GM23338 (cell line): ENCODE measurements around the gene MT1F. TPM values are rescaled to one million over a fixed set of nuclear protein-coding genes. Genes with fewer than 3 reads are reported as not detected.

Experiments
- ATAC-seq: fragments of 200-7000 bp; cut with Tn5 transposase; 3 replicates; pipeline ENCODE4 v1.9.1; 2020
- DNase-seq: peaks from one replicate; pipeline ENCODE4 v3.0.0-alpha.2; 2015; ENCODE audit warnings: low spot score
- H2AFZ ChIP-seq: fragments of 200-600 bp; sonication (generic); 2 replicates; pipeline ENCODE4 v1.8.0; 2016; ENCODE audit warnings: antibody characterized with exemption, mild to moderate bottlenecking, moderate library complexity
- H3F3A ChIP-seq: fragments of 200-600 bp; sonication (generic); replicated peaks from 2 replicates; pipeline ENCODE4 v1.8.0; 2017; ENCODE audit warnings: antibody characterized with exemption, mixed run types, low read depth
- H3K27ac ChIP-seq: fragments of 200-600 bp; sonication (generic); 2 replicates; pipeline ENCODE4 v1.6.1; 2016; ENCODE audit warnings: low read depth
- H3K27me3 ChIP-seq: fragments of 200-600 bp; sonication (generic); 2 replicates; pipeline ENCODE4 v1.8.0; 2016; ENCODE audit warnings: mild to moderate bottlenecking, mixed run types, moderate library complexity; ENCODE audit not compliant: insufficient read depth
- H3K36me3 ChIP-seq: fragments of 200-600 bp; sonication (generic); 2 replicates; pipeline ENCODE4 v1.8.0; 2016; ENCODE audit warnings: mild to moderate bottlenecking; ENCODE audit not compliant: insufficient read depth
- H3K4me1 ChIP-seq: fragments of 200-600 bp; sonication (generic); 2 replicates; pipeline ENCODE4 v1.8.0; 2016; ENCODE audit warnings: mild to moderate bottlenecking, moderate library complexity; ENCODE audit not compliant: insufficient read depth
- H3K4me2 ChIP-seq: fragments of 200-600 bp; sonication (generic); 2 replicates; pipeline ENCODE4 v1.7.1; 2017; ENCODE audit warnings: mixed run types
- H3K4me3 ChIP-seq: fragments of 200-600 bp; sonication (generic); 2 replicates; pipeline ENCODE4 v1.6.1; 2016; ENCODE audit warnings: mixed run types
- H3K79me2 ChIP-seq: fragments of 200-600 bp; sonication (generic); replicated peaks from 2 replicates; pipeline ENCODE4 v1.8.0; 2017; ENCODE audit warnings: mild to moderate bottlenecking; ENCODE audit not compliant: insufficient read depth
- H3K9me2 ChIP-seq: fragments of 200-600 bp; sonication (generic); 2 replicates; pipeline ENCODE4 v1.8.0; 2017; ENCODE audit not compliant: insufficient read depth
- H4K20me1 ChIP-seq: fragments of 200-600 bp; sonication (generic); replicated peaks from 2 replicates; pipeline ENCODE4 v1.8.0; 2017; ENCODE audit warnings: mild to moderate bottlenecking; ENCODE audit not compliant: insufficient read depth
- H3K27ac Mint-ChIP-seq: 2 replicates; pipeline ENCODE4 v1.8.0; 2020; ENCODE audit warnings: inconsistent platforms, mild to moderate bottlenecking, moderate library complexity, mixed read lengths
- H3K27me3 Mint-ChIP-seq: 3 replicates; pipeline ENCODE4 v1.8.0; 2022; ENCODE audit warnings: low read depth, mild to moderate bottlenecking, moderate library complexity, mixed read lengths, inconsistent platforms; ENCODE audit not compliant: insufficient read depth, poor library complexity
- H3K36me3 Mint-ChIP-seq: 3 replicates; pipeline ENCODE4 v1.8.0; 2021; ENCODE audit warnings: low read depth, mild to moderate bottlenecking, inconsistent platforms, moderate library complexity, mixed read lengths
- H3K4me1 Mint-ChIP-seq: 3 replicates; pipeline ENCODE4 v1.8.0; 2020; ENCODE audit warnings: mild to moderate bottlenecking, inconsistent platforms, mixed read lengths
- H3K4me3 Mint-ChIP-seq: 3 replicates; pipeline ENCODE4 v1.8.0; 2021; ENCODE audit warnings: moderate library complexity, mild to moderate bottlenecking, inconsistent platforms, mixed read lengths
- H3K9me3 Mint-ChIP-seq: 3 replicates; pipeline ENCODE4 v1.8.0; 2020; ENCODE audit warnings: moderate library complexity, mild to moderate bottlenecking, inconsistent platforms, mixed read lengths
- ETS1 ChIP-seq: IDR thresholded peaks from 2 replicates; pipeline ENCODE4 v1.6.1; 2016; ENCODE audit warnings: antibody characterized with exemption
- EZH2phosphoT487 ChIP-seq: fragments of 200-600 bp; sonication (generic); IDR thresholded peaks from one replicate; pipeline ENCODE4 v1.8.1; 2018; ENCODE audit warnings: antibody characterized with exemption; ENCODE audit not compliant: unreplicated experiment
- JUNB ChIP-seq: IDR thresholded peaks from one replicate; pipeline ENCODE4 v1.6.1; 2016; ENCODE audit warnings: antibody characterized with exemption; ENCODE audit not compliant: unreplicated experiment
- NANOG ChIP-seq: IDR thresholded peaks from 2 replicates; pipeline ENCODE4 v1.6.1; 2016; ENCODE audit warnings: antibody characterized with exemption, borderline replicate concordance
- STAT1 ChIP-seq: IDR thresholded peaks from one replicate; pipeline ENCODE4 v1.6.1; 2016; ENCODE audit warnings: antibody characterized with exemption; ENCODE audit not compliant: unreplicated experiment
- ZNF462 ChIP-seq: fragments of 250-450 bp; sonication (Bioruptor Pico); IDR thresholded peaks from 2 replicates; pipeline ENCODE4 v1.5.0; 2020; ENCODE audit warnings: mild to moderate bottlenecking, moderate library complexity
- polyA plus RNA-seq: library from polyadenylated mRNA; unstranded; fragments of >200 nt; fragmentation: Nextera tagmentation; extraction: Ambion mirVana; gene quantifications from 2 replicates; pipeline ENCODE4 v1.2.1, GENCODE V29; 2016
- total RNA-seq: library from RNA; depleted of rRNA; stranded (reverse); fragments of >200 nt; shearing (Covaris generic); gene quantifications from 2 replicates; pipeline ENCODE4 v1.2.3, GENCODE V29; 2014

Gene MT1F
- total and polyA plus RNA-seq, 2 experiments from 2014 or later = 7.4 to 107 TPM

GRCh38 chr16:56697456-56698155, 39.8 kb downstream of the MT1F start (continued):
- TF ChIP-seq ZNF462 (CRISPR knock-in tag) = no peak
- no peak for TF ChIP-seq NANOG
- TF ChIP-seq JUNB = no peak
- no peak for TF ChIP-seq EZH2phosphoT487
- TF ChIP-seq ETS1 = no peak

- peaks cover 9% of the 10 kb centered on the region for H3K27me3 Mint-ChIP-seq
- H3K27me3 ChIP-seq = no peaks in the 10 kb centered on the region
- TF ChIP-seq STAT1 = no peak
- TF ChIP-seq NANOG = no peak
- no peak for TF ChIP-seq ZNF462 (CRISPR knock-in tag)
Observed at GRCh38 chr16:56700195-56700594, 42.4 kb downstream of the MT1F start.

More at GRCh38 chr16:56700195-56700594, 42.4 kb downstream of the MT1F start:
- no peak overlapping the region; the same call in 1 of the 2 replicates for H3K27ac Mint-ChIP-seq
- H3K36me3 Mint-ChIP-seq = 0 out of 3 replicates have a peak, but pooled peaks cover 3% of the 10 kb centered on the region
- Histone ChIP-seq H3K9me2 (no peaks in the 10 kb centered on the region), H3K4me3 (no peak overlapping the region), H3K36me3 (no peaks in the 10 kb centered on the region), H3K27ac (no peak overlapping the region), H3F3A (0 out of 2 replicates have a peak, but pooled peaks cover 4% of the 10 kb centered on the region), H3K4me2 (no peak overlapping the region), H4K20me1 (no peaks in the 10 kb centered on the region), H2AFZ (no peak overlapping the region), H3K79me2 (no peaks in the 10 kb centered on the region), H3K4me1 (peaks cover 7% of the 10 kb centered on the region; the same call in 1 of the 2 replicates)
- ATAC-seq (no peak), DNase-seq (no peak)
- H3K9me3 Mint-ChIP-seq = peaks cover 17% of the 10 kb centered on the region
- no peak overlapping the region for H3K4me3 Mint-ChIP-seq
- H3K4me1 Mint-ChIP-seq = peaks cover 11% of the 10 kb centered on the region
